Heart right ventricle (tissue), 16 donors: ENCODE measurements around the gene P2RY13. TPM values are rescaled to one million over a fixed set of nuclear protein-coding genes. Genes with fewer than 3 reads are reported as not detected.

Experiments used
- ATAC-seq, 8 donors: fragments of 200-7000 bp; cut with Tn5 transposase; one replicate each; pipeline ENCODE4 v1.9.1; 2020; ENCODE audit warnings: mild to moderate bottlenecking in 8 of 8, moderate library complexity in 8 of 8, moderate number of reproducible peaks in 1 of 8
- DNase-seq, 2 donors: peaks; one replicate each; pipeline ENCODE4 v3.0.0-alpha.2; 2020
- H3K27ac ChIP-seq, 10 donors: fragments of 200-600 bp; sonication (generic) in 2 of 10; one replicate each; pipeline versions ENCODE4 v1.5.0 to v1.8.0; 2020 to 2022; ENCODE audit warnings: mild to moderate bottlenecking in 3 of 10
- H3K27me3 ChIP-seq, 7 donors: fragments of 200-600 bp; one replicate each; pipeline ENCODE4 v1.8.0; 2021 to 2022; ENCODE audit warnings: mild to moderate bottlenecking in 2 of 7
- H3K36me3 ChIP-seq, 9 donors: fragments of 200-600 bp; sonication (generic) in 1 of 9; one replicate each; pipeline versions ENCODE4 v1.5.0 to v1.8.0; 2020 to 2022; ENCODE audit warnings: mild to moderate bottlenecking in 2 of 9
- H3K4me1 ChIP-seq, 9 donors: fragments of 200-600 bp; sonication (generic) in 1 of 9; one replicate each; pipeline versions ENCODE4 v1.5.0 to v1.8.0; 2020 to 2022; ENCODE audit warnings: mild to moderate bottlenecking in 4 of 9
- H3K4me3 ChIP-seq, 10 donors: fragments of 200-600 bp; sonication (generic) in 2 of 10; one replicate each; pipeline versions ENCODE4 v1.5.0 to v1.8.0; 2020 to 2022; ENCODE audit warnings: mild to moderate bottlenecking in 7 of 10, moderate library complexity in 2 of 10
- H3K9me3 ChIP-seq, 11 donors: fragments of 200-600 bp in 10 of 11; sonication (generic) in 2 of 11; one replicate each; pipeline versions ENCODE4 v1.5.0 to v1.8.0; 2013 to 2022; ENCODE audit warnings: mild to moderate bottlenecking in 2 of 11, control low read depth in 1 of 11, moderate library complexity in 1 of 11
- whole genome bisulfite sequencing, 2 donors: extraction: QIAGEN DNeasy Blood & Tissue Kit; methylation state at CpG; one replicate each; pipeline ENCODE4 v1.1.7; 2013; ENCODE audit warnings: inconsistent platforms in 1 of 2; 5-methylcytosine and 5-hydroxymethylcytosine counted together
- intact Hi-C, 10 donors: fragments of 100-400 bp; cut with DNase I; formaldehyde crosslinking; loops; one replicate each; pipeline versions ENCODE4 v1.11.1 to v1.14.2; 2022
- polyA plus RNA-seq, 2 donors: library from polyadenylated mRNA; stranded (reverse); fragments of 200-250 nt; gene quantifications; one replicate each; pipeline ENCODE4 v1.2.3, GENCODE V29; 2013
- total RNA-seq, 10 donors: library from RNA; stranded (reverse); fragmentation: NEBNext Ultra II Directional in 3 of 10; extraction: Animal tissue kit (Norgen Biotek cat#: 25700) in 3 of 10; gene quantifications; one replicate each; pipeline versions ENCODE4 v1.2.1 to v1.2.4, GENCODE V29; 2021 to 2023
- TF ChIP-seq, protein P1 (sequence below), 9 donors: fragments of 200-600 bp; sonication (generic) in 2 of 9; IDR thresholded peaks; one replicate each; pipeline versions ENCODE4 v1.5.0 to v1.8.0; 2021 to 2022; ENCODE audit warnings: antibody characterized with exemption in 9 of 9, mild to moderate bottlenecking in 5 of 9, moderate library complexity in 1 of 9
- donor health status: Arrhythmogenic right ventricular cardiomyopathy.
- donor health status: ischemic (EF 13 %, LVEDD 7.1; RV severe dilation, severe dysfunction).
- donor health status: healthy with polysubstance abuse.
- donor health status: DM: no; HTN: yes; CAD: no.
- donor health status: DM: no; HTN: no; CAD: no.
- donor health status: ischemic (EF 25% LVEDD 6.9; RV normal size, moderate dysfunction).
- donor health status: ischemic (EF 25% LVEDD 5.7; RV mildly dilated, moderate dysfunction).
- donor health status: healthy.
- donor health status: DM: yes; HTN: yes; CAD: no.
- donor health status: Ischemic cardiomyopathy.
- donor health status: ischemic (EF 35%, LVEDD 5.7; RV mildly dilated, moderate dysfunction).
- donor health status: nonischemic (EF 11% LVEDD 7.7; RV severe dilation, severe dysfunction).
- donor health status: DM: yes; HTN: yes; CAD: no.
- donor health status: PGD.
- donor health status: ischemic (EF 29% LVEDD 5.4; RV normal size, mild dysfunction).
- donor health status: nonischemic (EF 23%, LVEDD 6.1; RV moderate dilation, normal function).

P2RY13 gene
- total and polyA plus RNA-seq, 12 donors, result 0.14 to 4.9 (median 0.39) TPM

DNA sequence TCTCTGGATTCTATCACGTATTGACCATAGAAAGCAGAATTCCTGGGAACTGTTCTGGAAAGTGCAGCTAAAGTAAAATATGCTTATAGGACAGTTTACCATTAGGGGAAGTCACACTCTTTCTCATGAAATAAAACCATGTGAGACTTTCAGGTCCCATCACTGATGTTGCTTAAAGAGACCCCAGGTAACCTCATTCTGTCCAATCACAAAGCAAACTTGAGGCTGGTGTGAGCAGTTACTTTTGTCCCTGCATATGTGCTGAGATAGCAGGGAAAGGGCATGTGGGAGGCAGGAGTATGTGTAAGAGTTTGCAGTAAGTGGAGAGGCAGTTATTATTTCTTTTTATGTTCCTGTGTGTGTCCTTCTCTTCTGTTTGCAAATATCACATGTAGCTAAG is 28.8 kb downstream of the P2RY13 start:
- no peaks in the 10 kb centered on the region for H3K27me3 ChIP-seq
- no peak for ATAC-seq
- no peaks in the 10 kb centered on the region for H3K36me3 ChIP-seq
- no peak for DNase-seq
- intact Hi-C loops, result no loop called here
- 72 to 93% methylated on average over 1 of the region's 1 CpG for WGBS, 2 donors
- TF ChIP-seq, protein P1, sequence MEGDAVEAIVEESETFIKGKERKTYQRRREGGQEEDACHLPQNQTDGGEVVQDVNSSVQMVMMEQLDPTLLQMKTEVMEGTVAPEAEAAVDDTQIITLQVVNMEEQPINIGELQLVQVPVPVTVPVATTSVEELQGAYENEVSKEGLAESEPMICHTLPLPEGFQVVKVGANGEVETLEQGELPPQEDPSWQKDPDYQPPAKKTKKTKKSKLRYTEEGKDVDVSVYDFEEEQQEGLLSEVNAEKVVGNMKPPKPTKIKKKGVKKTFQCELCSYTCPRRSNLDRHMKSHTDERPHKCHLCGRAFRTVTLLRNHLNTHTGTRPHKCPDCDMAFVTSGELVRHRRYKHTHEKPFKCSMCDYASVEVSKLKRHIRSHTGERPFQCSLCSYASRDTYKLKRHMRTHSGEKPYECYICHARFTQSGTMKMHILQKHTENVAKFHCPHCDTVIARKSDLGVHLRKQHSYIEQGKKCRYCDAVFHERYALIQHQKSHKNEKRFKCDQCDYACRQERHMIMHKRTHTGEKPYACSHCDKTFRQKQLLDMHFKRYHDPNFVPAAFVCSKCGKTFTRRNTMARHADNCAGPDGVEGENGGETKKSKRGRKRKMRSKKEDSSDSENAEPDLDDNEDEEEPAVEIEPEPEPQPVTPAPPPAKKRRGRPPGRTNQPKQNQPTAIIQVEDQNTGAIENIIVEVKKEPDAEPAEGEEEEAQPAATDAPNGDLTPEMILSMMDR (IDR thresholded peaks at IDR 0.05), result no peak
- no peaks in the 10 kb centered on the region for H3K9me3 ChIP-seq
- peaks cover 0 to 11% (median 0%) of the 10 kb centered on the region in 9 donors for H3K4me1 ChIP-seq
- no peak overlapping the region for H3K27ac ChIP-seq
- no peak overlapping the region for H3K4me3 ChIP-seq

DNA sequence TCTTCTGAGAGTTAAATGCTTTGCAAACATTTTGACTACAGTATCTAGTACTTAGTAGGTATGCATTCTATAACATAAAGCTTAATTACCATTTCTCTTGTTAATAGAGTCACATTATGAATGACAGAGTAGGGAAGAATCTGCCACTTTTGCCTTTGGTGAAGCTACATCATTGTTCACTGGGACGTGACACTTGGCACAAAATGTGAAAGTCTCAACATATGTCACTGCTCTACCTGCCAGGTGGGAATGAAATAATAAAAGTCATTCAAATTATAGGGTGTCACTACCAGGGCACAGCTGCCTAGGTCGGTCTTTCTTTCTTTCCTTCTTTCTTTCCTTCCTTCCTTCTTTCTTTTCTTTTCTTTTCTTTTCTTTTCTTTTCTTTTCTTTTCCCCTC is 30.3 kb downstream of the P2RY13 start:
- no peaks in the 10 kb centered on the region for H3K9me3 ChIP-seq
- intact Hi-C loops, result no loop called here
- H3K27me3 ChIP-seq, result no peaks in the 10 kb centered on the region
- no peaks in the 10 kb centered on the region for H3K36me3 ChIP-seq
- no peak overlapping the region for H3K4me3 ChIP-seq
- 87 to 88% methylated on average over 2 of the region's 2 CpGs for WGBS, 2 donors
- H3K4me1 ChIP-seq, result peaks cover 0 to 6% (median 0%) of the 10 kb centered on the region in 9 donors
- TF ChIP-seq, protein P1 (IDR thresholded peaks at IDR 0.05), result no peak
- DNase-seq, result no peak
- no peak for ATAC-seq
- H3K27ac ChIP-seq, result no peak overlapping the region

DNA sequence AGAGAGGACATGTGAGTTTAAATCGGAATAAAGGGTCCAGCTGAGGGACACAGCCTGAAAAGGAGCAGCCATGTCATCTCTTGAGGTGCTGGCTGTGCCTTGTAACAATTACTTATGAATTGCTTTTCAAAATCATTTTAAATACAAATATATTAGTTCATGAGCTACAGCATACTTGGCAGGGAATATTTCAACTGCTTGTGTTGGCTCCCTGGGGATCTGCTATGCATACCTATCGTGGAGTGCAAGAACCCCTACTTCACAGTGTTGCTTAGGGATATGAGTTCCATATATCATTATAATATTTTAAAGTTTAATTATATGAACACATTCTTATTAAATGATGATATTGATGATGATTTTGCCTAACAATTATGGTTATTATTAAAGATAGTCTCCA is 31.9 kb downstream of the P2RY13 start:
- WGBS, 2 donors, result 56 to 57% methylated on average over 2 of the region's 2 CpGs

DNA sequence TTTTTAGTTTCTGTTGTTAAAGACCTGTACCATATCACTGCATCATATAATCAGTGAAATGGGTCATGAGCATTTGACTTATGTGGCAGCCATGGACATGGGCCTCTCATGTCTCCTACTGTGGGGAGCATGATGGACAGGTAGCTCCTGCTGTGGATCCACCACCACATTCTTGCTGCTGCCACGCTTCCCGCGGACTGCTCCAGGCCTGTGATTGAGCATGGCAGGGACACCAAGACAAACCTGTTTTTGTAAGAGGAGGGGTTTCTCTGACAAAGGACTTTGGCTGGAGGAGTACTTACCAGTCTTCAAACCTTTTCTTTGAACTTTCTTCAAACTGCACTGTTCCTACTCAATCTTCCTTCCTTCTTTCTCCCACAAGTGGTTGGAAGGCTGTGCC is 33.1 kb downstream of the P2RY13 start:
- no peaks in the 10 kb centered on the region for H3K36me3 ChIP-seq
- H3K4me1 ChIP-seq, result peaks cover 0 to 2% (median 0%) of the 10 kb centered on the region in 9 donors
- H3K4me3 ChIP-seq, result no peak overlapping the region
- TF ChIP-seq, protein P1 (IDR thresholded peaks at IDR 0.05), result no peak
- no peak for ATAC-seq
- DNase-seq, result no peak
- intact Hi-C loops, result no loop called here
- 82 to 88% methylated on average over 3 of the region's 3 CpGs for WGBS, 2 donors
- H3K9me3 ChIP-seq, result no peaks in the 10 kb centered on the region
- no peak overlapping the region for H3K27ac ChIP-seq
- H3K27me3 ChIP-seq, result no peaks in the 10 kb centered on the region

More for the DNA sequence above, 31.9 kb downstream of the P2RY13 start:
- intact Hi-C loops, result no loop called here
- peaks cover 0 to 6% (median 0%) of the 10 kb centered on the region in 9 donors for H3K4me1 ChIP-seq
- H3K9me3 ChIP-seq, result no peaks in the 10 kb centered on the region
- DNase-seq, result no peak
- no peaks in the 10 kb centered on the region for H3K27me3 ChIP-seq
- TF ChIP-seq, protein P1 (IDR thresholded peaks at IDR 0.05), result no peak
- no peak overlapping the region for H3K27ac ChIP-seq
- H3K36me3 ChIP-seq, result no peaks in the 10 kb centered on the region
- ATAC-seq, result no peak
- no peak overlapping the region for H3K4me3 ChIP-seq
